GM21737 (cell line): ENCODE measurements around the gene RSPRY1.

ENCODE experiments used
- ATAC-seq: cut with Tn5 transposase; IDR thresholded peaks from one replicate; pipeline ENCODE4 v1.9.1; 2021; ENCODE audit warnings: mild to moderate bottlenecking, moderate library complexity; ENCODE audit not compliant: unreplicated experiment

The RSPRY1 gene

GRCh38 chr16:57185945-57186871 lies at the start of gene RSPRY1, which contains the start of gene PSME3IP1:
RSPRY1 (plus strand) TSS chr16:57186329; CDS start chr16:57204659, 18,330 bp downstream.
PSME3IP1 (minus strand) TSS chr16:57186039; CDS start chr16:57173854, 12,185 bp downstream.
- peak; percentile 89 for ATAC-seq

GRCh38 chr16:57137043-57137442 lies 49.1 kb upstream of the RSPRY1 start:
- ATAC-seq, result no peak

GRCh38 chr16:57137566-57138273 lies 48.4 kb upstream of the RSPRY1 start:
- no peak for ATAC-seq

GRCh38 chr16:57138281-57138935 lies 47.7 kb upstream of the RSPRY1 start:
- ATAC-seq, result no peak

- no peak for ATAC-seq
Observed at GRCh38 chr16:57140931-57141668, 45.0 kb upstream of the RSPRY1 start.

- ATAC-seq, result no peak
Observed at GRCh38 chr16:57141822-57142631, 44.1 kb upstream of the RSPRY1 start.

- no peak for ATAC-seq
Observed at GRCh38 chr16:57143149-57143921, 42.8 kb upstream of the RSPRY1 start.

- ATAC-seq, result no peak
Observed at GRCh38 chr16:57144027-57144426, 42.1 kb upstream of the RSPRY1 start.

- ATAC-seq, result no peak
Observed at GRCh38 chr16:57145046-57146021, 40.8 kb upstream of the RSPRY1 start.

- no peak for ATAC-seq
Observed at GRCh38 chr16:57146040-57146647, 40.0 kb upstream of the RSPRY1 start.

GRCh38 chr16:57146735-57147134 lies 39.4 kb upstream of the RSPRY1 start:
- no peak for ATAC-seq

- no peak for ATAC-seq
Observed at GRCh38 chr16:57147381-57148221, 38.5 kb upstream of the RSPRY1 start.

- no peak for ATAC-seq
Observed at GRCh38 chr16:57148481-57148880, 37.6 kb upstream of the RSPRY1 start.

- no peak for ATAC-seq
Observed at GRCh38 chr16:57149391-57149790, 36.7 kb upstream of the RSPRY1 start.

GRCh38 chr16:57150682-57151330 lies 35.3 kb upstream of the RSPRY1 start:
- no peak for ATAC-seq

- ATAC-seq, result no peak
Observed at GRCh38 chr16:57151369-57151768, 34.8 kb upstream of the RSPRY1 start.
